ENCODE data around the gene MICAL3.
"Not testable (repeated sequence)": the region's sequence is repeated elsewhere in the genome, so short reads cannot be mapped to it uniquely, and the experiment has no call there.

MICAL3 gene

GRCh38 chr22:18071307-18071967 lies 47.1 kb upstream of the MICAL3 start:
- H3K23ac ChIP-seq (ENCODE audit: low read length); H3K4ac ChIP-seq (ENCODE audit: low read depth, low read length); H3K14ac ChIP-seq (ENCODE audit: low read length); H2BK12ac ChIP-seq (ENCODE audit: low read length); H4K8ac ChIP-seq (ENCODE audit: low read depth, low read length); H3K4me2 ChIP-seq (ENCODE audit: low read length); DNase-seq; H3K4me3 ChIP-seq (ENCODE audit: low read depth, low read length); H3K79me1 ChIP-seq (ENCODE audit: low read length); H3K9me3 ChIP-seq (ENCODE audit: insufficient read depth, low read depth, low read length); H3K9ac ChIP-seq (ENCODE audit: low read length); H3K27ac ChIP-seq (ENCODE audit: low read depth, low read length); H3K36me3 ChIP-seq (ENCODE audit: control insufficient read depth in 1 of 2, insufficient read depth in 2 of 2, low read length in 2 of 2); H2BK5ac ChIP-seq (ENCODE audit: low read depth, low read length, poor library complexity); H2AFZ ChIP-seq (ENCODE audit: insufficient read depth, low read length, poor library complexity); H2BK120ac ChIP-seq (ENCODE audit: insufficient read depth, low read length, poor library complexity); H2AK5ac ChIP-seq (ENCODE audit: low read length); H4K12ac ChIP-seq (ENCODE audit: low read depth, low read length); H3K27me3 ChIP-seq (ENCODE audit: insufficient read depth, low read length); H3K18ac ChIP-seq (ENCODE audit: low read length); H3K79me2 ChIP-seq (ENCODE audit: control insufficient read depth, insufficient read depth, low read length, poor library complexity); H4K91ac ChIP-seq (ENCODE audit: low read depth, low read length): not testable (repeated sequence)
- H3K4me1 ChIP-seq (ENCODE audit: control insufficient read depth in 1 of 2, insufficient read depth in 2 of 2, low read length in 2 of 2) = peaks cover 13% of the 10 kb centered on the region in 2 experiments
- WGBS (ENCODE audit: extremely low coverage, insufficient coverage, insufficient read length) = no CpG with 5 or more reads among the region's 7 CpGs

- peaks cover 5% of the 10 kb centered on the region for H3K79me1 ChIP-seq (ENCODE audit: low read length)
- no peak overlapping the region for H2BK120ac ChIP-seq (ENCODE audit: insufficient read depth, low read length, poor library complexity)
- H3K14ac ChIP-seq (ENCODE audit: low read length) = no peak overlapping the region
- no peak overlapping the region for H2AK5ac ChIP-seq (ENCODE audit: low read length)
- H4K12ac ChIP-seq (ENCODE audit: low read depth, low read length) = no peak overlapping the region
- H2BK12ac ChIP-seq (ENCODE audit: low read length) = peak overlapping the region; percentile 15
- no peak overlapping the region for H2AFZ ChIP-seq (ENCODE audit: insufficient read depth, low read length, poor library complexity)
- peak in 1 of 2 donors; percentile 18 for DNase-seq
- no peaks in the 10 kb centered on the region for H3K36me3 ChIP-seq (ENCODE audit: control insufficient read depth in 1 of 2, insufficient read depth in 2 of 2, low read length in 2 of 2)
- no peak overlapping the region for H3K4ac ChIP-seq (ENCODE audit: low read depth, low read length)
- H3K4me1 ChIP-seq (ENCODE audit: control insufficient read depth in 1 of 2, insufficient read depth in 2 of 2, low read length in 2 of 2) = peaks cover 13% of the 10 kb centered on the region in 2 experiments
- H3K4me3 ChIP-seq (ENCODE audit: low read depth, low read length) = no peak overlapping the region
- WGBS (ENCODE audit: extremely low coverage, insufficient coverage, insufficient read length) = no CpG with 5 or more reads among the region's 14 CpGs
- no peak overlapping the region for H2BK5ac ChIP-seq (ENCODE audit: low read depth, low read length, poor library complexity)
- H3K18ac ChIP-seq (ENCODE audit: low read length) = no peak overlapping the region
- H3K4me2 ChIP-seq (ENCODE audit: low read length) = no peak overlapping the region
- H3K27ac ChIP-seq (ENCODE audit: low read depth, low read length) = no peak overlapping the region
- H4K8ac ChIP-seq (ENCODE audit: low read depth, low read length) = no peak overlapping the region
- no peaks in the 10 kb centered on the region for H3K79me2 ChIP-seq (ENCODE audit: control insufficient read depth, insufficient read depth, low read length, poor library complexity)
- H3K23ac ChIP-seq (ENCODE audit: low read length) = no peak overlapping the region
- peaks cover 1% of the 10 kb centered on the region for H3K9me3 ChIP-seq (ENCODE audit: insufficient read depth, low read depth, low read length)
- peak overlapping the region; percentile 6 for H3K9ac ChIP-seq (ENCODE audit: low read length)
- H3K27me3 ChIP-seq (ENCODE audit: insufficient read depth, low read length) = no peaks in the 10 kb centered on the region
- H4K91ac ChIP-seq (ENCODE audit: low read depth, low read length) = no peak overlapping the region
These were observed 46.4 kb upstream of the MICAL3 start for GRCh38 chr22:18070556-18071306.

- Histone ChIP-seq H3K9me3 (ENCODE audit: insufficient read depth, low read depth, low read length) (peaks cover 1% of the 10 kb centered on the region), H4K8ac (ENCODE audit: low read depth, low read length) (no peak overlapping the region), H3K4me2 (ENCODE audit: low read length) (no peak overlapping the region), H4K12ac (ENCODE audit: low read depth, low read length) (no peak overlapping the region), H3K18ac (ENCODE audit: low read length) (no peak overlapping the region), H2BK120ac (ENCODE audit: insufficient read depth, low read length, poor library complexity) (no peak overlapping the region), H3K4ac (ENCODE audit: low read depth, low read length) (no peak overlapping the region), H2AK5ac (ENCODE audit: low read length) (no peak overlapping the region), H3K14ac (ENCODE audit: low read length) (no peak overlapping the region), H2BK12ac (ENCODE audit: low read length) (no peak overlapping the region), H3K79me2 (ENCODE audit: control insufficient read depth, insufficient read depth, low read length, poor library complexity) (no peaks in the 10 kb centered on the region), H3K27me3 (ENCODE audit: insufficient read depth, low read length) (no peaks in the 10 kb centered on the region), H3K79me1 (ENCODE audit: low read length) (peaks cover 5% of the 10 kb centered on the region), H3K4me1 (ENCODE audit: control insufficient read depth in 1 of 2, insufficient read depth in 2 of 2, low read length in 2 of 2) (peaks cover 13% of the 10 kb centered on the region in 2 experiments), H2BK5ac (ENCODE audit: low read depth, low read length, poor library complexity) (no peak overlapping the region), H3K36me3 (ENCODE audit: control insufficient read depth in 1 of 2, insufficient read depth in 2 of 2, low read length in 2 of 2) (no peaks in the 10 kb centered on the region), H3K23ac (ENCODE audit: low read length) (no peak overlapping the region), H3K4me3 (ENCODE audit: low read depth, low read length) (no peak overlapping the region), H2AFZ (ENCODE audit: insufficient read depth, low read length, poor library complexity) (no peak overlapping the region), H3K27ac (ENCODE audit: low read depth, low read length) (no peak overlapping the region), H4K91ac (ENCODE audit: low read depth, low read length) (no peak overlapping the region), H3K9ac (ENCODE audit: low read length) (no peak overlapping the region)
- no peak for DNase-seq
- WGBS (ENCODE audit: extremely low coverage, insufficient coverage, insufficient read length) = no CpG with 5 or more reads among the region's 4 CpGs
These were observed 45.7 kb upstream of the MICAL3 start for GRCh38 chr22:18070041-18070440.

- H2BK12ac ChIP-seq (ENCODE audit: low read length) = no peak overlapping the region
- H3K4me1 ChIP-seq (ENCODE audit: control insufficient read depth in 1 of 2, insufficient read depth in 2 of 2, low read length in 2 of 2) = peaks cover 13% of the 10 kb centered on the region in 2 experiments
- no peak overlapping the region for H3K9ac ChIP-seq (ENCODE audit: low read length)
- H3K27me3 ChIP-seq (ENCODE audit: insufficient read depth, low read length) = no peaks in the 10 kb centered on the region
- no peak overlapping the region for H2BK5ac ChIP-seq (ENCODE audit: low read depth, low read length, poor library complexity)
- no peak overlapping the region for H2AFZ ChIP-seq (ENCODE audit: insufficient read depth, low read length, poor library complexity)
- H2AK5ac ChIP-seq (ENCODE audit: low read length) = no peak overlapping the region
- no peak for DNase-seq
- H4K91ac ChIP-seq (ENCODE audit: low read depth, low read length) = no peak overlapping the region
- peaks cover 1% of the 10 kb centered on the region for H3K9me3 ChIP-seq (ENCODE audit: insufficient read depth, low read depth, low read length)
- H3K4ac ChIP-seq (ENCODE audit: low read depth, low read length) = no peak overlapping the region
- H3K18ac ChIP-seq (ENCODE audit: low read length) = no peak overlapping the region
- no peak overlapping the region for H2BK120ac ChIP-seq (ENCODE audit: insufficient read depth, low read length, poor library complexity)
- no peak overlapping the region for H4K8ac ChIP-seq (ENCODE audit: low read depth, low read length)
- H4K12ac ChIP-seq (ENCODE audit: low read depth, low read length) = no peak overlapping the region
- no peak overlapping the region for H3K23ac ChIP-seq (ENCODE audit: low read length)
- no peak overlapping the region for H3K4me2 ChIP-seq (ENCODE audit: low read length)
- no CpG with 5 or more reads among the region's 2 CpGs for WGBS (ENCODE audit: extremely low coverage, insufficient coverage, insufficient read length)
- no peaks in the 10 kb centered on the region for H3K36me3 ChIP-seq (ENCODE audit: control insufficient read depth in 1 of 2, insufficient read depth in 2 of 2, low read length in 2 of 2)
- no peak overlapping the region for H3K27ac ChIP-seq (ENCODE audit: low read depth, low read length)
- H3K14ac ChIP-seq (ENCODE audit: low read length) = no peak overlapping the region
- H3K79me2 ChIP-seq (ENCODE audit: control insufficient read depth, insufficient read depth, low read length, poor library complexity) = no peaks in the 10 kb centered on the region
- H3K79me1 ChIP-seq (ENCODE audit: low read length) = peaks cover 5% of the 10 kb centered on the region
- H3K4me3 ChIP-seq (ENCODE audit: low read depth, low read length) = no peak overlapping the region
These were observed 44.7 kb upstream of the MICAL3 start for GRCh38 chr22:18069041-18069440.
